BLaER1 treated with 17β-estradiol and CSF1 and Interleukin-3, amounts not matched to agents 10 nM and 100 nM (cell line): ENCODE data around the gene PTPRJ.

ENCODE experiments used
- H3K27ac ChIP-seq, 11 experiments: shearing (Covaris generic); formaldehyde crosslinking; 2 replicates each; pipeline ENCODE4 v1.8.1; 2022
- H3K27me3 ChIP-seq, 11 experiments: shearing (Covaris generic); formaldehyde crosslinking; 2 replicates each; pipeline ENCODE4 v1.8.1; 2022
- H3K36me3 ChIP-seq, 11 experiments: shearing (Covaris generic); formaldehyde crosslinking; 2 replicates each; pipeline ENCODE4 v1.8.1; 2022
- H3K4me1 ChIP-seq, 10 experiments: shearing (Covaris generic); formaldehyde crosslinking; 2 replicates each; pipeline ENCODE4 v1.8.1; 2022
- H3K4me2 ChIP-seq, 11 experiments: shearing (Covaris generic); formaldehyde crosslinking; 2 replicates each; pipeline ENCODE4 v1.8.1; 2022
- H3K4me3 ChIP-seq, 10 experiments: shearing (Covaris generic); formaldehyde crosslinking; 2 replicates each; pipeline ENCODE4 v1.8.1; 2022
- H3K9ac ChIP-seq, 11 experiments: shearing (Covaris generic); formaldehyde crosslinking; 2 replicates each; pipeline ENCODE4 v1.8.1; 2022
- H3K9me3 ChIP-seq, 11 experiments: shearing (Covaris generic); formaldehyde crosslinking; replicated peaks in 1 of 11; 2 replicates each; pipeline ENCODE4 v1.8.1; 2022
- H4K20me1 ChIP-seq, 11 experiments: shearing (Covaris generic); formaldehyde crosslinking; 2 replicates each; pipeline ENCODE4 v1.8.1; 2022
- Cebpa-rat ChIP-seq, 11 experiments: shearing (Covaris generic); IDR thresholded peaks; 2 replicates each; pipeline ENCODE4 v1.8.1; 2022

PTPRJ gene

DNA sequence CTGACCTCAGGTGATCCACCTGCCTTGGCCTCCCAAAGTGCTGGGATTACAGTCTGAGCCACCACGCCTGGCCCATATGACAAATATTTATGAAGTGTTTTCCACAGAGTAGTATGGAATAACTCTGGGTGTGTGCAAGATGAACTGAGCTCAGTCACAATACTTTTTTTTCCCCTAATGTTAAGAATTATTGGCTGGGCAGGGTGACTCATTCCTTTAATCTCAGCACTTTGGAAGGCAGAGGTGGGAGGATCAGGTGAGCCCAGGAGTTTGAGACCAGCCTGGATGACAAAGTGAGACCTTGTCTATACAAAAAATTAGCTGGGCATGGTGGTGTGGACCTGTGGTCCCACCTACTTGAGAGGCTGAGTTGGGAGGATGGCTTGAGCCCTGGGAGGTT is 6.4 kb downstream of the PTPRJ start:
- H3K27ac ChIP-seq, result peak overlapping the region in 9 of 11 experiments; percentile 60 to 97 (median 83); a peak in 14 of 22 replicates
- no peak for TF ChIP-seq Cebpa-rat (IDR thresholded peaks at IDR 0.05)
- H4K20me1 ChIP-seq, result peaks cover 0 to 62% (median 10%) of the 10 kb centered on the region in 11 experiments; a peak in 14 of 22 replicates
- H3K4me1 ChIP-seq, result peaks cover 47 to 100% (median 82%) of the 10 kb centered on the region in 10 experiments
- peaks cover 0 to 57% (median 11%) of the 10 kb centered on the region in 11 experiments; a peak in 10 of 22 replicates for H3K36me3 ChIP-seq
- H3K9ac ChIP-seq, result peak overlapping the region in 4 of 11 experiments; percentile 69 to 99 (median 82); a peak in 8 of 22 replicates
- peaks cover 0 to 6% (median 0%) of the 10 kb centered on the region in 11 experiments; a peak in 6 of 22 replicates for H3K27me3 ChIP-seq
- H3K4me2 ChIP-seq, result peak overlapping the region; percentile 65 to 100 (median 86); a peak in 20 of 22 replicates
- peak overlapping the region in 5 of 10 experiments; percentile 31 to 50 (median 37); a peak in 7 of 20 replicates for H3K4me3 ChIP-seq
- no peaks in the 10 kb centered on the region for H3K9me3 ChIP-seq

DNA sequence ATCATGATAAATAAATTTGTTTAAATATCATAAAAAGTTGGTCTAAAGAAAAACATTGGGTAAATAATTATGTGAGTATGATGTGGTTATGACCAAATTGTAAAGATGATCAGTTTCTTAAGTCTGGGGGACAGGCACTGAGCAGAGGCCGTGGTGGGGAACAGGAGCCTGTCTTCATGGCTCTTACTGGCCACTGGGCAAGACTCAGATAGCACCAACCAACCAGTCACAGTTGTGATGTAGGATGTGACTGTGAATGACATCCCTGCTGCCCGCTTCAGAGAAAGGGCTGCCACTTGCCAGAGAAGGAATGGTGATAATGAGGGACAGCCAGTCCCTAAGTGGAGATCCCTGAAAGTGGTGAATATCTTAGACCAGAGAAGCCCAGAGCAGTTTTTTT is 7.0 kb downstream of the PTPRJ start:
- H4K20me1 ChIP-seq, result peaks cover 0 to 68% (median 16%) of the 10 kb centered on the region in 11 experiments; a peak in 13 of 22 replicates
- peaks cover 0 to 52% (median 11%) of the 10 kb centered on the region in 11 experiments; a peak in 8 of 22 replicates for H3K36me3 ChIP-seq
- H3K27me3 ChIP-seq, result peaks cover 0 to under 1% (median 0%) of the 10 kb centered on the region in 11 experiments; a peak in 2 of 22 replicates
- no peak for TF ChIP-seq Cebpa-rat (IDR thresholded peaks at IDR 0.05)
- H3K9ac ChIP-seq, result peak overlapping the region in 8 of 11 experiments; percentile 1 to 99 (median 68); a peak in 15 of 22 replicates
- H3K9me3 ChIP-seq, result no peaks in the 10 kb centered on the region
- peak overlapping the region; percentile 65 to 100 (median 86) for H3K4me2 ChIP-seq
- H3K4me3 ChIP-seq, result peak overlapping the region in 9 of 10 experiments; percentile 13 to 50 (median 32); a peak in 14 of 20 replicates
- peak overlapping the region in 10 of 11 experiments; percentile 36 to 97 (median 78); a peak in 19 of 22 replicates for H3K27ac ChIP-seq
- H3K4me1 ChIP-seq, result peaks cover 42 to 100% (median 80%) of the 10 kb centered on the region in 10 experiments

DNA sequence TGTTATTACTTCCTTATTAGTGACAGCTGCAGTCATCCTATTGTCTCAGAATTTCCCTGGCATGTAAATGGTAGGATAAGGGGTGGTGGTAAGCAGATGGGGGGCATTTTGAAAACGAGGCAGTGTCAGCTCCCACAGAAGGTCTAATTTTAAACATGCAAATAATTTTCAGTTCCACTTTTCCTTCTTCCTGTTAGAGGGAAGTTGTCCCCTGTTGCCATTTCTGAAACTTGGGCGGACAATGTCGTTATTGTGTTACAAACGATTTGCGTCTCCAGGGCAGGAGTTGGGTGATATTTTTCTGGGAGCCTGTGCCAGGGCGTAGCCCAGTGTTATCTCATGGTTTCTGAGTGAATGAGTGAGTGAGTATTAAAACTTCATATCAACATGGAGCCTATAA is 7.4 kb downstream of the PTPRJ start:
- peak overlapping the region in 10 of 11 experiments; percentile 36 to 97 (median 78); a peak in 19 of 22 replicates for H3K27ac ChIP-seq

DNA sequence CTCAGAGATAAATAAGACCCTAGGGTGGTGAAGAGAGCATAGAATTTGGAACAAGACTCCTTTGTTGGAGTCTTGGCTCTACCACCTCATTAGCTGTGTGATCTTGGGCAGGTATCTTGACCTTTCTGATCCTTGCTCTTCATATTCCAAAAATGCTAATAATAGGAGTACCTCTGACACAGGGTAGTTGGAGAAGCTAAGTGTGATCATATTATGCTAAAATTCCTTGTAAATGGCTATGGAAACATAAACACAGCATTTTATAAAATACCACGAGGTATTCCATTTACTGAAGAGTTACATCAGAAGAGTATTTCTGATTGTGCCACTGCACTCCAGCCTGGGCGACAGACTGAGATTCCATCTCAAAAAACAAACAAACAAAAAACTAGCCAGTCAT is 9.4 kb downstream of the PTPRJ start:
- no peaks in the 10 kb centered on the region for H3K27me3 ChIP-seq
- peaks cover 22 to 100% (median 70%) of the 10 kb centered on the region in 10 experiments for H3K4me1 ChIP-seq
- peaks cover 0 to 57% (median 7%) of the 10 kb centered on the region in 11 experiments; a peak in 9 of 22 replicates for H3K36me3 ChIP-seq
- H3K4me3 ChIP-seq, result no peak overlapping the region; a peak in 1 of 20 replicates
- peak overlapping the region in 3 of 11 experiments; percentile 63 to 97 (median 93); a peak in 5 of 22 replicates for H3K27ac ChIP-seq
- no peak for TF ChIP-seq Cebpa-rat (IDR thresholded peaks at IDR 0.05)
- H3K9me3 ChIP-seq, result no peaks in the 10 kb centered on the region
- H3K9ac ChIP-seq, result peak overlapping the region in 2 of 11 experiments; percentile 60 to 99; a peak in 4 of 22 replicates
- peaks cover 0 to 72% (median 37%) of the 10 kb centered on the region in 11 experiments; a peak in 17 of 22 replicates for H4K20me1 ChIP-seq
- peak overlapping the region in 5 of 11 experiments; percentile 30 to 100 (median 99); a peak in 9 of 22 replicates for H3K4me2 ChIP-seq

More for the DNA sequence above, 7.4 kb downstream of the PTPRJ start:
- Histone ChIP-seq H3K36me3 (peaks cover 0 to 52% (median 11%) of the 10 kb centered on the region in 11 experiments; a peak in 8 of 22 replicates), H3K4me3 (peak overlapping the region; percentile 13 to 50 (median 32); a peak in 15 of 20 replicates), H3K9ac (peak overlapping the region in 8 of 11 experiments; percentile 1 to 99 (median 68); a peak in 15 of 22 replicates), H4K20me1 (peaks cover 0 to 72% (median 21%) of the 10 kb centered on the region in 11 experiments; a peak in 15 of 22 replicates), H3K9me3 (no peaks in the 10 kb centered on the region), H3K27me3 (no peaks in the 10 kb centered on the region), H3K4me1 (peaks cover 37 to 100% (median 77%) of the 10 kb centered on the region in 10 experiments), H3K4me2 (peak overlapping the region; percentile 65 to 100 (median 86))
- no peak for TF ChIP-seq Cebpa-rat (IDR thresholded peaks at IDR 0.05)

DNA sequence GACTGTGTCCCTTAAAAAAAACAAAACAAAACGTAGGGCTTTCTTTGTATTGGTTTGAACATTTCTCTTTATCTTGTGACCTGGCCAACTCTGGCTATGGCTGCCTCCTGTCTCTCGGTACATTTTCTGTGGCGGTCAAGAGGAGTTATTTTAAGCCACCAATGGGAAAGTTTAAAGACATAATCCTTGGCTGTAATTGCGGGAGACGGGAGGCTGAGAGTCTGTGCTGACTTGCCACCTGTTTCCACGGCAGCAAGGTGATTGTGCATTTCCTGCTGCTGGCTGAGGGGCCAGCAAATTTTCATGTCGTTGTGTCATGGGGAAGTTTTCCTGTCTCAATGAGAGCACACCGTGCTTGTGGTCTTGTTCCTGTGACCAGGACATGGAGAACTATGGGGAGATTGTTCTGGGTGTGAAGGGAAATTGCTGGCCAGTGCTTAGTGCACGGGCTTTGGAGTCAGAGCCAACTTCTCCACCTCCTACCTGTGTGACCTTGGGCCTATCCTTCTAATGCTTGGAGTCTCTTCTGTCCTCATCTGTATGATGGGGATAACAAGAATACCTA is 11.0 kb downstream of the PTPRJ start:
- H3K4me2 ChIP-seq, result peak overlapping the region in 9 of 11 experiments; percentile 1 to 99 (median 49); a peak in 11 of 22 replicates
- 0 out of 20 replicates have a peak overlapping the region, but pooled peaks of 1 of the 10 experiments have one; percentile 0 for H3K4me3 ChIP-seq
- no peak for TF ChIP-seq Cebpa-rat (IDR thresholded peaks at IDR 0.05)
- no peaks in the 10 kb centered on the region for H3K27me3 ChIP-seq
- H3K9ac ChIP-seq, result peak overlapping the region in 2 of 11 experiments; percentile 17 to 50; a peak in 5 of 22 replicates
- no peaks in the 10 kb centered on the region for H3K9me3 ChIP-seq
- peaks cover 22 to 100% (median 64%) of the 10 kb centered on the region in 10 experiments for H3K4me1 ChIP-seq
- peaks cover 0 to 76% (median 46%) of the 10 kb centered on the region in 11 experiments; a peak in 18 of 22 replicates for H4K20me1 ChIP-seq
- peak overlapping the region in 3 of 11 experiments; percentile 9 to 97 (median 93); a peak in 6 of 22 replicates for H3K27ac ChIP-seq
- H3K36me3 ChIP-seq, result peaks cover 0 to 50% (median 0%) of the 10 kb centered on the region in 11 experiments; a peak in 9 of 22 replicates

DNA sequence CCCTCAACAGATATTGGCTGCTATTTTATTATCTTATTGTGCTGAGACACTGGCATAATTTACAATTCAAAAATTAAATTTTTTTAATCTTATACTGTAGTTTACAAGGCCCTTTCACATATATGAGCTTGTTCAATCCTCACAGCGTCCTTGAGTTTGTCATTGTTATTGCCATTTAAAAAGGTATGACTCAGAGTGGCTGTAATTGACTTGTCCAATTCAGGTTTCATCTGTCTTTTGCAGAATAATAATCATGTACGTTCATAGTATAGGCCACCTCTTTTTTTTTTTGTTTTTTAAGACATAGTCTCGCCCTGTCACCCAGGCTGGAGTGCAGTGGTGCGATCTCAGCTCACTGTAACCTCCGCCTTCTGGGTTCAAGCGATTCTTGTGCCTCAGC is 11.5 kb downstream of the PTPRJ start:
- Histone ChIP-seq H3K4me1 (peaks cover 21 to 100% (median 63%) of the 10 kb centered on the region in 10 experiments), H3K4me3 (no peak overlapping the region), H3K27me3 (no peaks in the 10 kb centered on the region), H3K9me3 (no peaks in the 10 kb centered on the region), H3K4me2 (peak overlapping the region in 4 of 11 experiments; percentile 60 to 99 (median 98); a peak in 7 of 22 replicates), H4K20me1 (peaks cover 0 to 80% (median 51%) of the 10 kb centered on the region in 11 experiments; a peak in 18 of 22 replicates), H3K9ac (peak overlapping the region in 2 of 11 experiments; percentile 17 to 50; a peak in 1 of 22 replicates), H3K36me3 (peaks cover 0 to 52% (median 0%) of the 10 kb centered on the region in 11 experiments; a peak in 9 of 22 replicates), H3K27ac (peak overlapping the region in 2 of 11 experiments; percentile 93 to 97; a peak in 1 of 22 replicates)
- TF ChIP-seq Cebpa-rat (IDR thresholded peaks at IDR 0.05), result no peak

DNA sequence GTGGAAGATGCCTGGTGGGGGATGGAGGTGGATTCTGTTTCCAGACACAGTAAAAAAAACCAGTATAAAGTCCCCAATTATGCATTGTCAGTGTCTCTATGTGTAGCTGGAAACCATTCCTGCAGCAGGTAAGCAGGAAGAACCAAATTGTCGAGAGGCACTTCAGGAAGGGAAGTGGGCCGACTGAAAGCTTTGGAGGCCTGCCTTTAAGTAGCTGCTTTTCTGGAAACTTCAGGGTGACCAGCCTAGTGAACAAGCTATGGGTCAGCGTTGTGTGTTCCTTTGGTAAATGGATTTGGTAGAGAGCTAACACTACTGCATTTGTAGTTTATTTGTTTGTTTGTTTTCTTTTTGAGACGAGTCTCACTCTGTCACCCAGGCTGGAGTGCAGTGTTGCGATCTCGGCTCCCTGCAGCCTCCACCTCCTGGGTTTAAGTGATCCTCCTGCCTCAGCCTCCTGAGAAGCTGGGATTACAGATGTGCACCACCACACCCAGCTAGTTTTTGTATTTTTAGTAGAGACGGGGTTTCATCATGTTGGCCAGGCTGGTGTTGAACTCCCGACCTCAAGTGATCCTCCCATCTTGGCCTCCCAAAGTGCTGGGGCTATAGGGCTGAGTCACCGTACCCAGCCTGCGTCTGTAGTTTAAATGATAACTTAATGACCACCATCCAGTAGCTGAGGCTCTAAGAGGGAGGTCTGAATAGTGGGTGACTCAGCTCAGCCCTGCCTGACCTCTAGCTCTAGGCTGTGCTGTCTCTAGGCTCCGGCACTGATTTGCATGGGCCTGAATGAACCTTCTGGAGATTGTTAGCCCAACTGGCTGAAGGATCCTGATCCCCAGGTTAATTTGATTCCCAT is 12.8 kb downstream of the PTPRJ start:
- Histone ChIP-seq H3K4me2 (peak overlapping the region in 5 of 11 experiments; percentile 26 to 99 (median 97); a peak in 9 of 22 replicates), H3K27ac (peak overlapping the region in 3 of 11 experiments; percentile 8 to 23 (median 19); a peak in 2 of 22 replicates), H3K27me3 (no peaks in the 10 kb centered on the region), H3K9me3 (no peaks in the 10 kb centered on the region), H3K36me3 (peaks cover 0 to 65% (median 0%) of the 10 kb centered on the region in 11 experiments; a peak in 9 of 22 replicates), H4K20me1 (peaks cover 0 to 87% (median 64%) of the 10 kb centered on the region in 11 experiments; a peak in 18 of 22 replicates), H3K9ac (peak overlapping the region in 2 of 11 experiments; percentile 15 to 37; a peak in 1 of 22 replicates), H3K4me1 (peaks cover 8 to 100% (median 54%) of the 10 kb centered on the region in 10 experiments; a peak in 19 of 20 replicates), H3K4me3 (no peak overlapping the region)
- TF ChIP-seq Cebpa-rat (IDR thresholded peaks at IDR 0.05), result no peak
